ENCODE data around the gene CFC1B.
"Not testable (repeated sequence)": the region's sequence is repeated elsewhere in the genome, so short reads cannot be mapped to it uniquely, and the experiment has no call there.

DNA sequence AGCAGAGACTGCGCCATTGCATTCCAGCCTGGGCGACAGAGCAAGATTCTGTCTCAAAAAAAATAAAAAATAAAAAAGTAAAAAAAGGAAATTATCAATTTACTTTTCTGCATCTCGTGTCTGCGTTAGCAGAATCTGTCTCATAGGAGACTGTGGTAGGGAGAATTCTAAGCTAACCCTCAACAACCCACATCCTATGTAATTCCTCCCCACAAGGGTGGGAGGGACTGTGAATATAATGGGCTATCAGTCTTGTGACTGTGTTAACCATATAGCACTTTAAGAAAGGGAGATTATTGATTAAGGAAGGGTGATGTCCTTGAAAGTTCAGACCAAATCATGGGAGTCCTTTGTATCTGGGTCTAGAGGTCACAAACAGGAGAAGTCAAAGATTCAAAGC lies 45.1 kb downstream of the CFC1B start:
- TF ChIP-seq, protein P1, sequence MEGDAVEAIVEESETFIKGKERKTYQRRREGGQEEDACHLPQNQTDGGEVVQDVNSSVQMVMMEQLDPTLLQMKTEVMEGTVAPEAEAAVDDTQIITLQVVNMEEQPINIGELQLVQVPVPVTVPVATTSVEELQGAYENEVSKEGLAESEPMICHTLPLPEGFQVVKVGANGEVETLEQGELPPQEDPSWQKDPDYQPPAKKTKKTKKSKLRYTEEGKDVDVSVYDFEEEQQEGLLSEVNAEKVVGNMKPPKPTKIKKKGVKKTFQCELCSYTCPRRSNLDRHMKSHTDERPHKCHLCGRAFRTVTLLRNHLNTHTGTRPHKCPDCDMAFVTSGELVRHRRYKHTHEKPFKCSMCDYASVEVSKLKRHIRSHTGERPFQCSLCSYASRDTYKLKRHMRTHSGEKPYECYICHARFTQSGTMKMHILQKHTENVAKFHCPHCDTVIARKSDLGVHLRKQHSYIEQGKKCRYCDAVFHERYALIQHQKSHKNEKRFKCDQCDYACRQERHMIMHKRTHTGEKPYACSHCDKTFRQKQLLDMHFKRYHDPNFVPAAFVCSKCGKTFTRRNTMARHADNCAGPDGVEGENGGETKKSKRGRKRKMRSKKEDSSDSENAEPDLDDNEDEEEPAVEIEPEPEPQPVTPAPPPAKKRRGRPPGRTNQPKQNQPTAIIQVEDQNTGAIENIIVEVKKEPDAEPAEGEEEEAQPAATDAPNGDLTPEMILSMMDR (IDR thresholded peaks at IDR 0.05): not testable (repeated sequence)
- not testable (repeated sequence) for TF ChIP-seq POLR2A (IDR thresholded peaks at IDR 0.05)
